H1 (cell line): ENCODE results near the gene CACNG7. TPM values are rescaled to one million over a fixed set of nuclear protein-coding genes. Genes with fewer than 3 reads are reported as not detected.

Source experiments
- CTCF ChIA-PET: fragments of 300-600 bp; sonication (Branson Sonifier 250); formaldehyde crosslinking; loops from one replicate; lab custom pipeline; 2021; ENCODE audit not compliant: partially characterized antibody; lab: Charles Lee
- POLR2A ChIA-PET: fragments of 300-600 bp; sonication (Branson Sonifier 250); formaldehyde crosslinking; loops from one replicate; lab custom pipeline; 2021; ENCODE audit warnings: inconsistent platforms; ENCODE audit not compliant: partially characterized antibody; lab: Charles Lee
- DNase-seq, 2 experiments: peaks; one replicate each; pipeline versions ENCODE4 v3.0.0 to v3.0.0-alpha.2; 2010 to 2022; ENCODE audit warnings: low spot score in 2 of 2, low read depth in 1 of 2, mixed read lengths in 1 of 2
- FAIRE-seq: peaks from 2 replicates; lab custom pipeline; 2011; peaks lifted over from hg19 to GRCh38; lab: Jason Lieb, UNC
- H2AFZ ChIP-seq: 2 replicates; pipeline ENCODE4 v1.8.1; 2012; ENCODE audit warnings: low read length, inconsistent platforms
- H2AK5ac ChIP-seq: 2 replicates; pipeline ENCODE4 v1.6.1; 2013; ENCODE audit warnings: low read depth, low read length
- H2BK120ac ChIP-seq: replicated peaks from 2 replicates; pipeline ENCODE3; 2013; ENCODE audit warnings: low read depth, low read length, inconsistent platforms
- H2BK12ac ChIP-seq: 2 replicates; pipeline ENCODE4 v1.6.1; 2013; ENCODE audit warnings: low read depth, low read length
- H2BK15ac ChIP-seq: 2 replicates; pipeline ENCODE4 v1.6.1; 2013; ENCODE audit warnings: low read length
- H2BK20ac ChIP-seq: 2 replicates; pipeline ENCODE4 v1.6.1; 2013; ENCODE audit warnings: low read length
- H2BK5ac ChIP-seq: 2 replicates; pipeline ENCODE4 v1.6.1; 2013; ENCODE audit warnings: low read depth, low read length
- H3K14ac ChIP-seq: 2 replicates; pipeline ENCODE4 v1.6.1; 2013; ENCODE audit warnings: inconsistent platforms; ENCODE audit not compliant: insufficient read length
- H3K18ac ChIP-seq: 2 replicates; pipeline ENCODE4 v1.6.1; 2013; ENCODE audit warnings: low read length; ENCODE audit errors: extremely low read depth
- H3K23ac ChIP-seq: 2 replicates; pipeline ENCODE4 v1.6.1; 2013; ENCODE audit warnings: inconsistent platforms; ENCODE audit not compliant: insufficient read length
- H3K23me2 ChIP-seq: 2 replicates; pipeline ENCODE4 v1.6.1; 2013; ENCODE audit warnings: low read depth, low read length
- H3K27ac ChIP-seq: 2 replicates; pipeline ENCODE4 v1.6.1; 2011; ENCODE audit warnings: low read depth, low read length, inconsistent platforms
- H3K27me3 ChIP-seq, 4 experiments: replicated peaks in 1 of 4; 1 replicate in 1 of 4; 2 replicates in 3 of 4; pipeline versions ENCODE4 v1.6.1 to v1.8.1; 2011 to 2013; ENCODE audit warnings: low read length in 3 of 4, mild to moderate bottlenecking in 3 of 4, inconsistent platforms in 2 of 4, mixed read lengths in 2 of 4, moderate library complexity in 1 of 4; ENCODE audit not compliant: control insufficient read depth in 3 of 4, insufficient read depth in 3 of 4; ENCODE audit errors: extremely low read depth in 1 of 4
- H3K36me3 ChIP-seq, 4 experiments: 2 replicates each; pipeline versions ENCODE4 v1.6.1 to v1.8.1; 2011 to 2013; ENCODE audit warnings: mild to moderate bottlenecking in 4 of 4, low read length in 3 of 4, moderate library complexity in 2 of 4, control low read depth in 1 of 4, inconsistent platforms in 1 of 4; ENCODE audit not compliant: insufficient read depth in 4 of 4, control insufficient read depth in 2 of 4
- H3K4ac ChIP-seq: replicated peaks from 2 replicates; pipeline ENCODE3; 2013; ENCODE audit warnings: low read length, low read depth, mixed read lengths, inconsistent platforms; ENCODE audit not compliant: insufficient read length
- H3K4me1 ChIP-seq, 4 experiments: replicated peaks in 1 of 4; 1 replicate in 1 of 4; 2 replicates in 3 of 4; pipeline versions ENCODE4 v1.6.1 to v1.8.1; 2011 to 2013; ENCODE audit warnings: low read length in 3 of 4, inconsistent platforms in 2 of 4, mixed read lengths in 1 of 4; ENCODE audit not compliant: insufficient read depth in 4 of 4, control insufficient read depth in 3 of 4
- H3K4me2 ChIP-seq, 2 experiments: 2 replicates each; pipeline versions ENCODE4 v1.6.1 to v1.8.1; 2011 to 2013; ENCODE audit warnings: low read depth in 2 of 2, low read length in 2 of 2, control low read depth in 1 of 2, inconsistent platforms in 1 of 2, mild to moderate bottlenecking in 1 of 2; ENCODE audit not compliant: insufficient read depth in 1 of 2
- H3K4me3 ChIP-seq, 4 experiments: fragments of 200-600, 300-600 bp in 1 of 4; sonication (generic), shearing (Covaris generic), sonication (Bioruptor Twin) in 1 of 4; 2 replicates each; pipeline versions ENCODE4 v1.5.1 to v1.8.1; 2011 to 2016; ENCODE audit warnings: low read length in 4 of 4, low read depth in 3 of 4, control low read depth in 2 of 4, inconsistent platforms in 2 of 4, mild to moderate bottlenecking in 2 of 4, mixed read lengths in 1 of 4, moderate library complexity in 1 of 4; ENCODE audit not compliant: insufficient read depth in 2 of 4; ENCODE audit errors: extremely low read depth in 1 of 4
- H3K56ac ChIP-seq: replicated peaks from 2 replicates; pipeline ENCODE3; 2013; ENCODE audit warnings: low read depth, mild to moderate bottlenecking, mixed read lengths, low read length, inconsistent platforms; ENCODE audit not compliant: insufficient read length
- H3K79me1 ChIP-seq: 2 replicates; pipeline ENCODE4 v1.6.1; 2013; ENCODE audit warnings: low read depth, low read length, control low read depth
- H3K79me2 ChIP-seq, 2 experiments: 2 replicates each; pipeline versions ENCODE4 v1.6.1 to v1.8.1; 2012 to 2013; ENCODE audit warnings: low read length in 2 of 2, mild to moderate bottlenecking in 2 of 2, inconsistent platforms in 1 of 2; ENCODE audit not compliant: insufficient read depth in 2 of 2, control insufficient read depth in 1 of 2
- H3K9ac ChIP-seq, 4 experiments: replicated peaks in 1 of 4; 1 replicate in 1 of 4; 2 replicates in 3 of 4; pipeline versions ENCODE4 v1.6.1 to v1.8.1; 2011 to 2013; ENCODE audit warnings: low read depth in 3 of 4, low read length in 3 of 4, control low read depth in 2 of 4, mild to moderate bottlenecking in 2 of 4, moderate library complexity in 2 of 4, inconsistent platforms in 1 of 4; ENCODE audit errors: extremely low read depth in 1 of 4
- H3K9me3 ChIP-seq, 2 experiments: 2 replicates each; pipeline versions ENCODE4 v1.6.1 to v1.8.1; 2012 to 2013; ENCODE audit warnings: mild to moderate bottlenecking in 2 of 2, moderate library complexity in 2 of 2, control low read depth in 1 of 2, inconsistent platforms in 1 of 2, low read depth in 1 of 2, low read length in 1 of 2, mixed read lengths in 1 of 2; ENCODE audit not compliant: insufficient read depth in 2 of 2
- H4K20me1 ChIP-seq, 2 experiments: replicated peaks in 1 of 2; 2 replicates each; pipeline versions ENCODE3 to v1.8.1; 2011 to 2013; ENCODE audit warnings: inconsistent platforms in 2 of 2, low read length in 2 of 2, mild to moderate bottlenecking in 1 of 2; ENCODE audit not compliant: insufficient read depth in 2 of 2, control insufficient read depth in 1 of 2
- H4K5ac ChIP-seq: 2 replicates; pipeline ENCODE4 v1.6.1; 2013; ENCODE audit warnings: low read length, low read depth, mixed read lengths, inconsistent platforms; ENCODE audit not compliant: insufficient read length
- H4K8ac ChIP-seq: 2 replicates; pipeline ENCODE4 v1.8.0; 2013; ENCODE audit warnings: mild to moderate bottlenecking, moderate library complexity, low read length, inconsistent platforms; ENCODE audit not compliant: insufficient read depth; ENCODE audit errors: extremely low read depth
- H4K91ac ChIP-seq: replicated peaks from 2 replicates; pipeline ENCODE3; 2013; ENCODE audit warnings: low read length, mixed read lengths, inconsistent platforms; ENCODE audit not compliant: insufficient read length
- ATF2 ChIP-seq: IDR thresholded peaks from 2 replicates; pipeline ENCODE4 v1.6.1; 2012; ENCODE audit warnings: low read length, inconsistent platforms
- BCL11A ChIP-seq, 2 experiments: IDR thresholded peaks; one replicate each; pipeline ENCODE4 v1.6.1; 2011; ENCODE audit warnings: low read depth in 2 of 2, low read length in 2 of 2, mild to moderate bottlenecking in 2 of 2
- CBX8 ChIP-seq: fragments of 300-800, 300-1000 bp; sonication (generic); IDR thresholded peaks from 2 replicates; pipeline ENCODE4 v1.7.1; 2016; ENCODE audit warnings: low read depth, low read length, borderline replicate concordance
- PHF8 ChIP-seq: fragments of 200-600 bp; sonication (generic); conservative IDR thresholded peaks from 2 replicates; pipeline ENCODE4 v1.7.1; 2012; ENCODE audit warnings: low read depth, mild to moderate bottlenecking, inconsistent platforms, low read length, moderate library complexity
- POLR2A ChIP-seq, 2 experiments: IDR thresholded peaks; 1 replicate in 1 of 2; 2 replicates in 1 of 2; pipeline ENCODE4 v1.6.1; 2011; ENCODE audit warnings: low read depth in 2 of 2, low read length in 2 of 2, mild to moderate bottlenecking in 2 of 2; ENCODE audit errors: control extremely low read depth in 1 of 2
- TAF7 ChIP-seq: optimal IDR thresholded peaks from 2 replicates; pipeline ENCODE3; 2011; ENCODE audit warnings: low read depth, mild to moderate bottlenecking, inconsistent platforms, low read length, moderate library complexity, borderline replicate concordance
- WGBS, 2 experiments: shearing (Covaris generic) in 1 of 2; methylation state at CpG; one replicate each; pipeline versions ENCODE4 v1.1.6 to v1.1.7; 2013 to 2015; ENCODE audit warnings: low lambda C conversion rate in 2 of 2, mixed read lengths in 2 of 2, inconsistent platforms in 1 of 2, low coverage in 1 of 2, missing lambda C conversion rate in 1 of 2; ENCODE audit not compliant: insufficient replicate concordance in 2 of 2, insufficient coverage in 1 of 2, insufficient read length in 1 of 2; ENCODE audit errors: extremely low coverage in 1 of 2, missing lambda C conversion rate in 1 of 2; 5-methylcytosine and 5-hydroxymethylcytosine counted together
- polyA plus RNA-seq, 7 experiments: library from polyadenylated mRNA; depleted of rRNA in 3 of 7; stranded (reverse) in 5 of 7; unstranded in 2 of 7; fragments of >200 nt in 5 of 7; fragments of 200-250 nt in 2 of 7; gene quantifications; 1 replicate in 5 of 7; 2 replicates in 1 of 7; 4 replicates in 1 of 7; pipeline versions ENCODE4 v1.2.1 to v1.2.3, GENCODE V29; 2011 to 2013; ENCODE audit warnings: missing spikeins in 2 of 7, mixed read lengths in 2 of 7
- total RNA-seq: library from RNA; stranded (reverse); fragmentation: NEBNext Ultra II Directional; extraction: Animal tissue kit (Norgen Biotek cat#: 25700); gene quantifications from 2 replicates; pipeline ENCODE4 v1.2.1, GENCODE V29; 2021

CACNG7 gene
- total and polyA plus RNA-seq, 2 of the 8 experiments (the other 6 are each of a cell fraction or from before 2014, with no cell fraction given) = 28.9 to 69.8 TPM

GRCh38 chr19:53992815-53993214, 83.7 kb downstream of the CACNG7 start:
- Histone ChIP-seq H2BK120ac (no peak overlapping the region), H2BK5ac (no peak overlapping the region), H3K36me3 (no peaks in the 10 kb centered on the region), H3K23ac (no peak overlapping the region), H2AFZ (no peak overlapping the region), H3K18ac (no peak overlapping the region), H3K56ac (no peak overlapping the region), H4K20me1 (no peaks in the 10 kb centered on the region), H3K14ac (no peak overlapping the region), H3K4ac (no peak overlapping the region), H4K5ac (no peak overlapping the region), H3K4me3 (no peak overlapping the region), H3K79me2 (no peaks in the 10 kb centered on the region), H3K4me2 (no peak overlapping the region), H3K27ac (no peak overlapping the region), H2BK15ac (no peak overlapping the region), H2AK5ac (no peak overlapping the region), H4K8ac (no peak overlapping the region; the same call in 1 of the 2 replicates), H3K4me1 (peaks cover 0 to 16% (median 7%) of the 10 kb centered on the region in 4 experiments; a peak in 6 of 7 replicates), H2BK12ac (no peak overlapping the region), H3K9ac (no peak overlapping the region), H3K27me3 (peaks cover 2 to 46% (median 32%) of the 10 kb centered on the region in 4 experiments), H4K91ac (no peak overlapping the region), H3K79me1 (no peaks in the 10 kb centered on the region), H2BK20ac (no peak overlapping the region), H3K23me2 (peaks cover 9% of the 10 kb centered on the region; the same call in 1 of the 2 replicates), H3K9me3 (no peaks in the 10 kb centered on the region)
- 98% methylated on average over 9 of the region's 43 CpGs; no CpG with 5 or more reads in 1 of the 2 experiments for whole genome bisulfite sequencing, 2 experiments
- FAIRE-seq (no peak), DNase-seq (no peak)
- CTCF ChIA-PET = interaction anchor here (0.7 to 4.2 kb wide), 10 partner anchors 12 to 199 kb away, joined by 3 to 33 read pairs (median 3); no protein-coding TSS in a partner anchor
- TF ChIP-seq BCL11A (IDR thresholded peaks at IDR 0.05; ENCODE audit: low read depth in 2 of 2, low read length in 2 of 2) = no peak
- TF ChIP-seq ATF2 = no peak
- TF ChIP-seq PHF8 = no peak
- TF ChIP-seq POLR2A (IDR thresholded peaks at IDR 0.05; ENCODE audit: control extremely low read depth in 1 of 2, low read depth in 2 of 2, low read length in 2 of 2) = no peak
- no peak for TF ChIP-seq TAF7
- TF ChIP-seq CBX8 = no peak
- POLR2A ChIA-PET = interaction anchor here (0.8 to 4.0 kb wide), 17 partner anchors 8 to 49 kb away, joined by 3 to 21 read pairs (median 4); no protein-coding TSS in a partner anchor
